ENCODE data around the gene RFT1.

Gene RFT1

GRCh38 chr3:53142986-53143385 is 12.8 kb upstream of the RFT1 start:
- Histone ChIP-seq H3K9me3 (ENCODE audit: control insufficient read depth in 5 of 5, low read length in 5 of 5) (no peaks in the 10 kb centered on the region), H3K4me3 (ENCODE audit: low read depth in 1 of 5, low read length in 5 of 5) (no peak overlapping the region), H3K27me3 (ENCODE audit: control insufficient read depth in 5 of 5, insufficient read depth in 4 of 5, low read length in 5 of 5) (no peaks in the 10 kb centered on the region), H3K27ac (ENCODE audit: low read depth, low read length) (no peak overlapping the region), H3K4me1 (ENCODE audit: control insufficient read depth in 5 of 5, insufficient read depth in 5 of 5, low read length in 5 of 5) (peaks cover 2 to 37% (median 22%) of the 10 kb centered on the region in 5 donors), H3K36me3 (ENCODE audit: control insufficient read depth in 5 of 5, insufficient read depth in 5 of 5, low read length in 5 of 5) (no peaks in the 10 kb centered on the region), H3K9ac (ENCODE audit: low read length in 5 of 5) (no peak overlapping the region)

GRCh38 chr3:53140847-53141845 is 10.9 kb upstream of the RFT1 start:
- H3K27me3 ChIP-seq (ENCODE audit: control insufficient read depth in 5 of 5, insufficient read depth in 4 of 5, low read length in 5 of 5), result no peaks in the 10 kb centered on the region
- peak overlapping the region; percentile 34 for H3K27ac ChIP-seq (ENCODE audit: low read depth, low read length)

GRCh38 chr3:53139906-53140846 is 9.9 kb upstream of the RFT1 start:
- H3K27me3 ChIP-seq (ENCODE audit: control insufficient read depth in 5 of 5, insufficient read depth in 4 of 5, low read length in 5 of 5), result no peaks in the 10 kb centered on the region
- H3K4me1 ChIP-seq (ENCODE audit: control insufficient read depth in 5 of 5, insufficient read depth in 5 of 5, low read length in 5 of 5), result peaks cover 2 to 29% (median 15%) of the 10 kb centered on the region in 5 donors
- H3K9me3 ChIP-seq (ENCODE audit: control insufficient read depth in 5 of 5, low read length in 5 of 5), result no peaks in the 10 kb centered on the region
- no peak overlapping the region for H3K4me3 ChIP-seq (ENCODE audit: low read depth in 1 of 5, low read length in 5 of 5)
- no peak overlapping the region for H3K9ac ChIP-seq (ENCODE audit: low read length in 5 of 5)
- no peak overlapping the region for H3K27ac ChIP-seq (ENCODE audit: low read depth, low read length)
- H3K36me3 ChIP-seq (ENCODE audit: control insufficient read depth in 5 of 5, insufficient read depth in 5 of 5, low read length in 5 of 5), result no peaks in the 10 kb centered on the region

More at GRCh38 chr3:53140847-53141845, 10.9 kb upstream of the RFT1 start:
- Histone ChIP-seq H3K4me3 (ENCODE audit: low read depth in 1 of 5, low read length in 5 of 5) (no peak overlapping the region), H3K4me1 (ENCODE audit: control insufficient read depth in 5 of 5, insufficient read depth in 5 of 5, low read length in 5 of 5) (peaks cover 2 to 24% (median 13%) of the 10 kb centered on the region in 5 donors), H3K9me3 (ENCODE audit: control insufficient read depth in 5 of 5, low read length in 5 of 5) (no peaks in the 10 kb centered on the region), H3K9ac (ENCODE audit: low read length in 5 of 5) (peak overlapping the region in 1 of 5 donors; percentile 6), H3K36me3 (ENCODE audit: control insufficient read depth in 5 of 5, insufficient read depth in 5 of 5, low read length in 5 of 5) (no peaks in the 10 kb centered on the region)

DNA sequence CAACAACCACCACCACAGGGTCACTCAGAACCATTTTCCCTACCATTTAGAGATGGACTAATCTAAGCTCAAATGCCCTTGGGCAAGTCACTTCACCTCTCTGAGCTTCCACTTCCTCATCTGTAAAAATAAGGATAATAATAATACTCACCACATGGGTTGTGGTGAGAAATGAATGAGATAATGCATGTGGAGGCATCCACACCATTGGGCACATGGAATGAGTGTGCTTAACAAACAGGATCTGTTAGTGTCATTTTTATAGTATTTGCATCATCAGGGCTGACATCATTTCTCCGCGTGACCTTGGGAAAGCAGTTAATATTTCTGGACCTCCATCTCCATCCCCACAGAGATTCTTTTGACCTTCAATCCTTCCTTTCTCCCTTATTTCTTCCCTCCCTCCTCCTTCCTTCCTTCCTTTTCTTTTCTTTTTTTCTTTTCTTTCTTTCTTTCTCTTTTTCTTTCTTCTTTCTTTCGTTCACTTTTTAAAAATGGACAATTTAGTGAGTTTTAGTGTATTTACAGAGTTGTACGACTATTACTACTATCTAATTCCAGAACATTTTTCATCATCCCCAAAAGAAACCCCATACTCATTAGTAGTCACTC is 7.7 kb upstream of the RFT1 start:
- Histone ChIP-seq H3K4me3 (ENCODE audit: low read depth in 1 of 5, low read length in 5 of 5) (no peak overlapping the region), H3K27ac (ENCODE audit: low read depth, low read length) (no peak overlapping the region), H3K9me3 (ENCODE audit: control insufficient read depth in 5 of 5, low read length in 5 of 5) (no peaks in the 10 kb centered on the region), H3K27me3 (ENCODE audit: control insufficient read depth in 5 of 5, insufficient read depth in 4 of 5, low read length in 5 of 5) (no peaks in the 10 kb centered on the region), H3K9ac (ENCODE audit: low read length in 5 of 5) (no peak overlapping the region), H3K36me3 (ENCODE audit: control insufficient read depth in 5 of 5, insufficient read depth in 5 of 5, low read length in 5 of 5) (no peaks in the 10 kb centered on the region), H3K4me1 (ENCODE audit: control insufficient read depth in 5 of 5, insufficient read depth in 5 of 5, low read length in 5 of 5) (peaks cover 3 to 41% (median 27%) of the 10 kb centered on the region in 5 donors)

DNA sequence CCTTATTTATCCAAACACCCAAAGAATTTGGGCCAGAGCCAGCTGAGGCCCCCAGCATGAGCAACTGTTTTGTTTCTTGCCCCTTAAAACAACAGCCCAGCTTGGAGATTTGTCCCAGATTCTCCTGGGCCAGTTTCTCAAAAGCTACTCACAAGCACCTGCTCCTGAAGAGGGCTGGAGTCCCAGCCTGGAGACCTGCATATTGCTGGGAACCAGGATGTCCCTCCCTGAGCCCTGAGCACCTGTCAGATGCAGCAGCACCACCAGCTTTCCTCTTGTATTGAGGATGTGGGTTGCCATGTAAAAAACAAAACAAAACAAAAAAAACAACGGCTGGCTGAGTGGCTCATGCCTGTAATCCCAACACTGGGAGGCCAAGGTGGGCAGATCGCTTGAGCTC is 7.0 kb upstream of the RFT1 start:
- Histone ChIP-seq H3K9me3 (ENCODE audit: control insufficient read depth in 5 of 5, low read length in 5 of 5) (no peaks in the 10 kb centered on the region), H3K9ac (ENCODE audit: low read length in 5 of 5) (no peak overlapping the region), H3K27ac (ENCODE audit: low read depth, low read length) (no peak overlapping the region), H3K4me3 (ENCODE audit: low read depth in 1 of 5, low read length in 5 of 5) (no peak overlapping the region), H3K36me3 (ENCODE audit: control insufficient read depth in 5 of 5, insufficient read depth in 5 of 5, low read length in 5 of 5) (no peaks in the 10 kb centered on the region), H3K27me3 (ENCODE audit: control insufficient read depth in 5 of 5, insufficient read depth in 4 of 5, low read length in 5 of 5) (no peaks in the 10 kb centered on the region), H3K4me1 (ENCODE audit: control insufficient read depth in 5 of 5, insufficient read depth in 5 of 5, low read length in 5 of 5) (peaks cover 3 to 38% (median 27%) of the 10 kb centered on the region in 5 donors)

GRCh38 chr3:53134631-53135232 is 4.5 kb upstream of the RFT1 start:
- Histone ChIP-seq H3K4me1 (ENCODE audit: control insufficient read depth in 5 of 5, insufficient read depth in 5 of 5, low read length in 5 of 5) (peaks cover 6 to 40% (median 33%) of the 10 kb centered on the region in 5 donors), H3K9ac (ENCODE audit: low read length in 5 of 5) (no peak overlapping the region)

DNA sequence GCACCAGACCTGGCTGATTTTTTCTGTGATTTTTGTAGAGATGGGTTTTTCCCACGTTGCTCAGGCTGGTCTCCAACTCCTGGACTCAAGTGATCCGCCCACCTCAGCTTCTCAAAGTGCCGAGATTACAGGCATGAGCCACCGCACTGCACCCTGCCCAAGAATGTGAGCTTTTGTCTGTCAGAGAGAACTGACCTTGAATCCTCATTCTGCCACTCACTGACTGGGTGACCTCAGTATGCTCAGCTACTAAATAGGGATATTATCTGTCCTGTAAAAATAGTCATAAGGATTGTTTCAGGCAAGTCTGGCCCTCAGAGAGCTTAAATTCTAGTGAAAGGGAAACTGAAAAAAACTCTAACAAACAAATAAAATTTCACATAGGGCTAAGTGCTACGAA is 2.1 kb upstream of the RFT1 start:
- H3K4me1 ChIP-seq (ENCODE audit: control insufficient read depth in 5 of 5, insufficient read depth in 5 of 5, low read length in 5 of 5), result peaks cover 12 to 48% (median 40%) of the 10 kb centered on the region in 5 donors
- no peak overlapping the region for H3K27ac ChIP-seq (ENCODE audit: low read depth, low read length)
- no peak overlapping the region for H3K9ac ChIP-seq (ENCODE audit: low read length in 5 of 5)
- no peaks in the 10 kb centered on the region for H3K9me3 ChIP-seq (ENCODE audit: control insufficient read depth in 5 of 5, low read length in 5 of 5)
- no peaks in the 10 kb centered on the region for H3K27me3 ChIP-seq (ENCODE audit: control insufficient read depth in 5 of 5, insufficient read depth in 4 of 5, low read length in 5 of 5)
- no peak overlapping the region for H3K4me3 ChIP-seq (ENCODE audit: low read depth in 1 of 5, low read length in 5 of 5)
- H3K36me3 ChIP-seq (ENCODE audit: control insufficient read depth in 5 of 5, insufficient read depth in 5 of 5, low read length in 5 of 5), result no peaks in the 10 kb centered on the region

More at GRCh38 chr3:53134631-53135232, 4.5 kb upstream of the RFT1 start:
- no peaks in the 10 kb centered on the region for H3K27me3 ChIP-seq (ENCODE audit: control insufficient read depth in 5 of 5, insufficient read depth in 4 of 5, low read length in 5 of 5)
- H3K36me3 ChIP-seq (ENCODE audit: control insufficient read depth in 5 of 5, insufficient read depth in 5 of 5, low read length in 5 of 5), result no peaks in the 10 kb centered on the region
- no peak overlapping the region for H3K4me3 ChIP-seq (ENCODE audit: low read depth in 1 of 5, low read length in 5 of 5)
- H3K9me3 ChIP-seq (ENCODE audit: control insufficient read depth in 5 of 5, low read length in 5 of 5), result no peaks in the 10 kb centered on the region
- peak overlapping the region; percentile 24 for H3K27ac ChIP-seq (ENCODE audit: low read depth, low read length)

- H3K9me3 ChIP-seq (ENCODE audit: control insufficient read depth in 5 of 5, low read length in 5 of 5), result no peaks in the 10 kb centered on the region
- peaks cover 12 to 48% (median 40%) of the 10 kb centered on the region in 5 donors for H3K4me1 ChIP-seq (ENCODE audit: control insufficient read depth in 5 of 5, insufficient read depth in 5 of 5, low read length in 5 of 5)
- peaks cover 0 to 5% (median 2%) of the 10 kb centered on the region in 5 donors for H3K36me3 ChIP-seq (ENCODE audit: control insufficient read depth in 5 of 5, insufficient read depth in 5 of 5, low read length in 5 of 5)
- H3K27me3 ChIP-seq (ENCODE audit: control insufficient read depth in 5 of 5, insufficient read depth in 4 of 5, low read length in 5 of 5), result no peaks in the 10 kb centered on the region
- H3K27ac ChIP-seq (ENCODE audit: low read depth, low read length), result peak overlapping the region; percentile 98
- peak overlapping the region; percentile 71 to 88 (median 80) for H3K4me3 ChIP-seq (ENCODE audit: low read depth in 1 of 5, low read length in 5 of 5)
- peak overlapping the region in 3 of 5 donors; percentile 74 to 95 (median 88) for H3K9ac ChIP-seq (ENCODE audit: low read length in 5 of 5)
Measured at GRCh38 chr3:53131096-53131495, 861 bp upstream of the RFT1 start.

DNA sequence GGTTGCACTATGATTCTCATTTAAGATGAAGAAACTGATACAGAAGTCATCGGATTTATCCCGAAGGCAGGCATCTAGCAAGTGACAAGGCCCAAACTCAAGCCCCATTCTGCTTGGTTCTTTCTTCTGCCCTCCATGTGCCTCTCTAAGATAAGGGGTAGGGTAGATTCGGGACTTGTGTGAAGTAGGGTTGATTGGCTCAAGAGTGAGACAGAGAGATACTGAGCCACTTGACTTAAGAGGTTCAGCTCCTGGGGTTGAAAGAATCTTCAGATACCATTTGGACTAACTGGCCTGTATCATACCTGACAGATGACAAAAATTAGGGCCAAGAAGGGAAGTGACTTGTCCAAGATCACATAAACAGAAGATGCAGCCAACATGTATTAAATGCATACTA is 891 bp downstream of the RFT1 start:
- no peak overlapping the region for H3K27ac ChIP-seq (ENCODE audit: low read depth, low read length)
- H3K4me3 ChIP-seq (ENCODE audit: low read depth in 1 of 5, low read length in 5 of 5), result peak overlapping the region; percentile 71 to 88 (median 82)

More for the DNA sequence above, 891 bp downstream of the RFT1 start:
- H3K9me3 ChIP-seq (ENCODE audit: control insufficient read depth in 5 of 5, low read length in 5 of 5), result no peaks in the 10 kb centered on the region
- peaks cover 10 to 33% (median 26%) of the 10 kb centered on the region in 5 donors for H3K4me1 ChIP-seq (ENCODE audit: control insufficient read depth in 5 of 5, insufficient read depth in 5 of 5, low read length in 5 of 5)
- no peaks in the 10 kb centered on the region for H3K27me3 ChIP-seq (ENCODE audit: control insufficient read depth in 5 of 5, insufficient read depth in 4 of 5, low read length in 5 of 5)
- peak overlapping the region; percentile 16 to 95 (median 88) for H3K9ac ChIP-seq (ENCODE audit: low read length in 5 of 5)
- H3K36me3 ChIP-seq (ENCODE audit: control insufficient read depth in 5 of 5, insufficient read depth in 5 of 5, low read length in 5 of 5), result peaks cover 12 to 22% (median 13%) of the 10 kb centered on the region in 5 donors
